Ishikawa (cell line): ENCODE results near the gene C6orf15.

Source experiments
- CEBPB ChIP-seq: IDR thresholded peaks from 2 replicates; pipeline ENCODE4 v1.6.1; 2012
- CREB1 ChIP-seq: IDR thresholded peaks from 2 replicates; pipeline ENCODE4 v1.6.1; 2012; ENCODE audit warnings: low read depth
- EGR1 ChIP-seq: IDR thresholded peaks from 2 replicates; pipeline ENCODE4 v1.6.1; 2012
- EP300 ChIP-seq: IDR thresholded peaks from 2 replicates; pipeline ENCODE4 v1.6.1; 2012; ENCODE audit warnings: borderline replicate concordance
- FOXM1 ChIP-seq: IDR thresholded peaks from 2 replicates; pipeline ENCODE4 v1.6.1; 2012; ENCODE audit warnings: low read depth, borderline replicate concordance
- NFIC ChIP-seq: IDR thresholded peaks from 2 replicates; pipeline ENCODE4 v1.6.1; 2012
- RAD21 ChIP-seq: IDR thresholded peaks from 2 replicates; pipeline ENCODE4 v1.6.1; 2012; ENCODE audit warnings: low read depth
- TAF1 ChIP-seq: IDR thresholded peaks from 2 replicates; pipeline ENCODE4 v1.6.1; 2012; ENCODE audit warnings: low read depth, mild to moderate bottlenecking
- TCF12 ChIP-seq: IDR thresholded peaks from 2 replicates; pipeline ENCODE4 v1.6.1; 2012; ENCODE audit warnings: low read depth
- TEAD4 ChIP-seq: IDR thresholded peaks from 2 replicates; pipeline ENCODE4 v1.6.1; 2012
- YY1 ChIP-seq: IDR thresholded peaks from 2 replicates; pipeline ENCODE4 v1.6.1; 2012; ENCODE audit warnings: low read depth
- ZBTB7A ChIP-seq: IDR thresholded peaks from 2 replicates; pipeline ENCODE4 v1.6.1; 2012; ENCODE audit warnings: low read depth
- TF ChIP-seq, protein P1 (sequence below): IDR thresholded peaks from 2 replicates; pipeline ENCODE4 v1.6.1; 2012; ENCODE audit warnings: low read depth, mild to moderate bottlenecking
- TF ChIP-seq, protein P2 (sequence below): IDR thresholded peaks from 2 replicates; pipeline ENCODE4 v1.6.1; 2012
- TF ChIP-seq, protein P3 (sequence below): IDR thresholded peaks from 2 replicates; pipeline ENCODE4 v1.6.1; 2012

C6orf15 gene

DNA sequence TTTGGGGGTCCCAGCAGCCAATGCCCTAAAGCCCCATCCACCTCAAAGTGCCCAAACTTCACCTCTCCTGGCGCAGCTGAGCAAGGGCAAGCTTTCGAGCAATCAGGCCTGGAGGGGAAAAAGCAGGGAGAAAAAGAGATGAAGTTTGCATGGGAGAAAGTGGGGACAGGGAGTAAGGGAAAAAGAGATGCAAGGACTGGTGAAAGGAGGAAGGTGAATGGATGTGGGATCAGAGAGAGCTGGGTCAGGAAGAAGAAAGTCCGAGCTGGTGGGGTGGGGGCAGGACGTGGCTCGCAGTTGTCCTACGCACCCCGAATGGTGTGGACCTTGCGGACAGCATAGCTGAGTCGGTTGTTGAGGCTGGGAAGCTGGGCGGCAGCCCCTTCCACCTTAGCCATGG is 33.0 kb upstream of the C6orf15 start:
- TF ChIP-seq, protein P1, sequence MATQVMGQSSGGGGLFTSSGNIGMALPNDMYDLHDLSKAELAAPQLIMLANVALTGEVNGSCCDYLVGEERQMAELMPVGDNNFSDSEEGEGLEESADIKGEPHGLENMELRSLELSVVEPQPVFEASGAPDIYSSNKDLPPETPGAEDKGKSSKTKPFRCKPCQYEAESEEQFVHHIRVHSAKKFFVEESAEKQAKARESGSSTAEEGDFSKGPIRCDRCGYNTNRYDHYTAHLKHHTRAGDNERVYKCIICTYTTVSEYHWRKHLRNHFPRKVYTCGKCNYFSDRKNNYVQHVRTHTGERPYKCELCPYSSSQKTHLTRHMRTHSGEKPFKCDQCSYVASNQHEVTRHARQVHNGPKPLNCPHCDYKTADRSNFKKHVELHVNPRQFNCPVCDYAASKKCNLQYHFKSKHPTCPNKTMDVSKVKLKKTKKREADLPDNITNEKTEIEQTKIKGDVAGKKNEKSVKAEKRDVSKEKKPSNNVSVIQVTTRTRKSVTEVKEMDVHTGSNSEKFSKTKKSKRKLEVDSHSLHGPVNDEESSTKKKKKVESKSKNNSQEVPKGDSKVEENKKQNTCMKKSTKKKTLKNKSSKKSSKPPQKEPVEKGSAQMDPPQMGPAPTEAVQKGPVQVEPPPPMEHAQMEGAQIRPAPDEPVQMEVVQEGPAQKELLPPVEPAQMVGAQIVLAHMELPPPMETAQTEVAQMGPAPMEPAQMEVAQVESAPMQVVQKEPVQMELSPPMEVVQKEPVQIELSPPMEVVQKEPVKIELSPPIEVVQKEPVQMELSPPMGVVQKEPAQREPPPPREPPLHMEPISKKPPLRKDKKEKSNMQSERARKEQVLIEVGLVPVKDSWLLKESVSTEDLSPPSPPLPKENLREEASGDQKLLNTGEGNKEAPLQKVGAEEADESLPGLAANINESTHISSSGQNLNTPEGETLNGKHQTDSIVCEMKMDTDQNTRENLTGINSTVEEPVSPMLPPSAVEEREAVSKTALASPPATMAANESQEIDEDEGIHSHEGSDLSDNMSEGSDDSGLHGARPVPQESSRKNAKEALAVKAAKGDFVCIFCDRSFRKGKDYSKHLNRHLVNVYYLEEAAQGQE: no peak
- TF ChIP-seq, protein P2, sequence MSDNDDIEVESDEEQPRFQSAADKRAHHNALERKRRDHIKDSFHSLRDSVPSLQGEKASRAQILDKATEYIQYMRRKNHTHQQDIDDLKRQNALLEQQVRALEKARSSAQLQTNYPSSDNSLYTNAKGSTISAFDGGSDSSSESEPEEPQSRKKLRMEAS: no peak
- no peak for TF ChIP-seq EP300
- TF ChIP-seq CREB1: no peak
- no peak for TF ChIP-seq EGR1
- TF ChIP-seq TEAD4: no peak
- no peak for TF ChIP-seq TAF1
- TF ChIP-seq, protein P3, sequence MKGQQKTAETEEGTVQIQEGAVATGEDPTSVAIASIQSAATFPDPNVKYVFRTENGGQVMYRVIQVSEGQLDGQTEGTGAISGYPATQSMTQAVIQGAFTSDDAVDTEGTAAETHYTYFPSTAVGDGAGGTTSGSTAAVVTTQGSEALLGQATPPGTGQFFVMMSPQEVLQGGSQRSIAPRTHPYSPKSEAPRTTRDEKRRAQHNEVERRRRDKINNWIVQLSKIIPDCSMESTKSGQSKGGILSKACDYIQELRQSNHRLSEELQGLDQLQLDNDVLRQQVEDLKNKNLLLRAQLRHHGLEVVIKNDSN: no peak
- no peak for TF ChIP-seq CEBPB
- no peak for TF ChIP-seq RAD21
- no peak for TF ChIP-seq NFIC
- TF ChIP-seq TCF12: no peak
- TF ChIP-seq ZBTB7A: no peak
- no peak for TF ChIP-seq FOXM1
- TF ChIP-seq YY1: no peak

DNA sequence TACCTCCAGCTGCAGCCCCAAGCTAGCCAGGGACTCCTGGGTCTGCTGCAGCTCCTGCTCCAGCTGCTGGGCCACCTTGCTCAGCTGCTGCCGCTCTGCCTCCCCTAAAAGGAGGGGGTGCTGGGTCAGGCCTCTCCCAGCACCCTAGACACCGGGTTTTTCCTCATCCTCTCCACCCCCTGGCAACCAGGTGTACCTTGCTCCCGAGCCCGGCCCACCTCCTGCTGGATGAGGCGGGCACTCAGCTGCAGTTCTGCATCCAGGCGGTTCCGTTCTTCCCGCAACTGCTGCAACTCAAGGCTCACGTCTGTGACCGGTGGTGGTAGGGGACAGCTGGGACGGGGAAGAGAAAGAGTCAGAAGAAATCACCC is 32.6 kb upstream of the C6orf15 start:
- TF ChIP-seq, protein P3: no peak
- TF ChIP-seq FOXM1 (no peak), CREB1 (no peak), EP300 (no peak), CEBPB (no peak), NFIC (no peak), EGR1 (no peak), ZBTB7A (no peak)

DNA sequence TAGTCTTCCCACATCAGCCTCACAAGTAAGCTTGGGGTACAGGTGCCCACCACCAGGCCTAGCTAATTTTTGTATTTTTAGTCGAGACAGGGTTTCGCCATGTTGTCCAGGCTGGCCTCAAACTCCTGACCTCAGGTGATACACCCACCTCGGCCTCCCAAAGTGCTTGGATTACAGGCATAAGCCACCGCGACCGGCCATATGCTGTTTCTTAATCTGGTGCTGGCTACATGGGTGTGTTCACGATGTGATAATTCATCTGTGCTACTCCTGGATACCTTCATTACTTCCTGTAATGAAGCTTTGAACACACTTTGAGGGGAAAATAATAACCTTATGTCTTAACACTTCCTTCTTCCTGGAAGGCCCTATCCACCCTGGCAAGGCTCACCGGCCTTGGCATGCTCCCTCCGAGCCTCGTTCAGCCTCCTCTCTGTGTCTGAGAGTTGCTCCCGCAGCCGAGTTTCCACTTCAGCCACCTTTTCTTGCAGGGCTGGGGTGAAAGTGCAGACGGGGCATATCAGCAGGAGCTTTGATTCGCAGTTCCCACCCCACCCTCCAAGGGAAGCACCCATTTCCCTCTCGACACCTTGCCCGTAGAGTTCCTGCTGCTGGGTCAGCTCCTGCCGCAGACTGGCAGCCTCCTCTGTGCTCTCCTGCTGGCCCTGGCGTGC is 32.1 kb upstream of the C6orf15 start:
- TF ChIP-seq FOXM1 (no peak), CEBPB (no peak), RAD21 (no peak), TCF12 (no peak), CREB1 (no peak), TAF1 (no peak), NFIC (no peak), ZBTB7A (no peak)
- TF ChIP-seq, protein P2: no peak
- TF ChIP-seq, protein P3: no peak

DNA sequence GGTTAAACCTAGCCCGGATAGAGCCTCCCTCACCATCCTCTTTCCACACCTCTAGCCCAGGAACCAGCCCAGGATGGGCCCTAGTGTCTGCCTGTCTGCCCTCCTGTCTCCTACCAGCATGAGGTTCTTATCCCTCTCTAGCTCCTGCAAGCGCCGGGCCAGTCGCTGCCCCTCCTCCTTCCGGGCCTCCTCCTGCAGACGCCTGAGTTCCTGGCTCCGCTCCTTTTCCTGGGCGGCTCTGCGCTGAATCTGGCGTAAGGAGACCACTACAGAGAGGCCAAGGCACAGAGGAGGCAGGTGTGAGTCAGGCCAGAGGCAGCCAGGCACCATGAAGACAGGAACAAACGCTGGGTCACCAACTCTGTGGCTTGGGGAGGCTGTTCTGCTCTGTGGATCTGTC is 30.8 kb upstream of the C6orf15 start:
- TF ChIP-seq NFIC (no peak), TCF12 (no peak), TEAD4 (no peak), EP300 (no peak), CEBPB (no peak), ZBTB7A (no peak), CREB1 (no peak), EGR1 (no peak), FOXM1 (no peak), RAD21 (no peak), YY1 (no peak)
- TF ChIP-seq, protein P3: no peak
- TF ChIP-seq, protein P1: no peak

DNA sequence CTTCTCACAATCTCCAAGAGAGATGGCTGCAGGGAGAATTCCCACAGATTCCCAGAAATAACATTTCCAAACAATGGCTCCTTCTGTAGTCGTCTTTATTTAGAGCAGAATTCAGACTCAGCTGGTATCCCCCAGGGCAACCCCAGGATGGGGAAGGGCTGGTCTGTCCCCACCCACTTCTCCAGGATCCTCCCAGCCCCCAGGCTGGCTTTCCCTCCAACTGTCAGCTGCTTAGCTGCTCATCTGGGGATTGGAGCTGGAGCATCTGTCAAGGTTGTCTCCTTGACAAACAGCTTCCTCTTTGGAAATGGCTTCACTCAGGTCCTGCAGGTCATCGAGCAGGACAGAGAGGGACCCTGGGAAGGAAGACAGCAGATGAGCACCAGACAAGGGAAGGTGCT is 30.0 kb upstream of the C6orf15 start:
- TF ChIP-seq, protein P1: no peak
- TF ChIP-seq EGR1: no peak
- no peak for TF ChIP-seq YY1
- TF ChIP-seq, protein P2: no peak
- TF ChIP-seq CEBPB: no peak
- TF ChIP-seq NFIC: no peak
- no peak for TF ChIP-seq TCF12
- no peak for TF ChIP-seq RAD21
- TF ChIP-seq, protein P3: no peak
- no peak for TF ChIP-seq TAF1
- no peak for TF ChIP-seq ZBTB7A
- no peak for TF ChIP-seq FOXM1
